ENCODE results near the gene SPON1.

- no peak for TF ChIP-seq CTCF (IDR thresholded peaks at IDR 0.05; ENCODE audit: insufficient read depth, low read length, poor library complexity, severe bottlenecking)
- TF ChIP-seq EZH2phosphoT487 (conservative IDR thresholded peaks at IDR 0.05; ENCODE audit: low read length), result no peak
These were observed 142.9 kb downstream of the SPON1 start for GRCh38 chr11:14105446-14105845.
